Panc1 (cell line): ENCODE data around the gene SIGMAR1. TPM values are rescaled to one million over a fixed set of nuclear protein-coding genes. Genes with fewer than 3 reads are reported as not detected.

Source experiments
- ATAC-seq: fragments of 200-7000 bp; cut with Tn5 transposase; 2 replicates; pipeline ENCODE4 v1.9.1; 2020; ENCODE audit warnings: mild to moderate bottlenecking, moderate library complexity
- BruUV-seq: library from RNA; stranded (reverse); fragments of 400-500 nt; replicated peaks from 2 replicates; lab custom pipeline; 2021; lab: Mats Ljungman, UMichigan
- CTCF ChIA-PET: fragments of 300-600 bp; sonication (Branson Sonifier 250); formaldehyde crosslinking; loops from one replicate; lab custom pipeline; 2022; ENCODE audit warnings: antibody characterized with exemption; lab: Charles Lee
- POLR2A ChIA-PET: fragments of 300-600 bp; sonication (Branson Sonifier 250); formaldehyde crosslinking; loops from one replicate; lab custom pipeline; 2022; ENCODE audit warnings: antibody characterized with exemption; lab: Charles Lee
- DNase-seq: peaks from one replicate; pipeline ENCODE4 v3.0.0-alpha.2; 2010; ENCODE audit warnings: low read depth, low spot score
- H3K27ac ChIP-seq: 2 replicates; pipeline ENCODE4 v1.5.1; 2011; ENCODE audit warnings: mild to moderate bottlenecking, low read length, inconsistent platforms
- H3K27me3 ChIP-seq: fragments of 200-500 bp; sonication (Bioruptor generic); 2 replicates; pipeline ENCODE4 v1.6.0; 2014; ENCODE audit warnings: low read length, inconsistent platforms; ENCODE audit not compliant: control insufficient read depth, insufficient read depth
- H3K36me3 ChIP-seq: fragments of 200-500 bp; sonication (Bioruptor generic); 2 replicates; pipeline ENCODE4 v1.5.1; 2014; ENCODE audit warnings: inconsistent platforms, mild to moderate bottlenecking, low read length, moderate library complexity; ENCODE audit not compliant: control insufficient read depth, insufficient read depth
- H3K4me1 ChIP-seq: 2 replicates; pipeline ENCODE4 v1.5.1; 2011; ENCODE audit warnings: inconsistent platforms, mild to moderate bottlenecking, low read length, moderate library complexity; ENCODE audit not compliant: control insufficient read depth, insufficient read depth
- H3K4me3 ChIP-seq, 2 experiments: 2 replicates each; pipeline ENCODE4 v1.5.1; 2011 to 2012; ENCODE audit warnings: low read depth in 2 of 2, low read length in 2 of 2, mild to moderate bottlenecking in 2 of 2, inconsistent platforms in 1 of 2, moderate library complexity in 1 of 2
- H3K9me3 ChIP-seq: fragments of 200-500 bp; sonication (Bioruptor generic); 2 replicates; pipeline ENCODE4 v1.5.1; 2014; ENCODE audit warnings: low read depth, mild to moderate bottlenecking, inconsistent platforms, low read length, moderate library complexity; ENCODE audit not compliant: control insufficient read depth, insufficient read depth
- CTCF ChIP-seq: fragments of 450-650 bp; IDR thresholded peaks from 2 replicates; pipeline ENCODE4 v1.5.1; 2017; ENCODE audit warnings: mild to moderate bottlenecking
- POLR2AphosphoS5 ChIP-seq: IDR thresholded peaks from 2 replicates; pipeline ENCODE4 v1.6.1; 2012; ENCODE audit warnings: mild to moderate bottlenecking, low read depth, low read length, moderate library complexity
- REST ChIP-seq, 2 experiments: IDR thresholded peaks; 2 replicates each; pipeline ENCODE4 v1.6.1; 2011 to 2012; ENCODE audit warnings: low read depth in 2 of 2, control low read depth in 1 of 2, low read length in 1 of 2, mild to moderate bottlenecking in 1 of 2, moderate library complexity in 1 of 2; ENCODE audit not compliant: insufficient read depth in 1 of 2
- SIN3A ChIP-seq: IDR thresholded peaks from 2 replicates; pipeline ENCODE4 v1.6.1; 2012; ENCODE audit warnings: low read depth, mild to moderate bottlenecking, low read length, moderate library complexity, borderline replicate concordance; ENCODE audit not compliant: insufficient read depth
- TCF7L2 ChIP-seq: IDR thresholded peaks from 2 replicates; pipeline ENCODE4 v1.6.1; 2011; ENCODE audit warnings: mild to moderate bottlenecking, low read depth, low read length, inconsistent platforms
- in situ Hi-C: cut with HindIII; loops from 2 replicates; pipeline ENCODE4 v1.10.0; 2016; ENCODE audit warnings: low sequenced_read_pairs, low pct_unique_long_range_greater_than_20kb
- intact Hi-C: fragments of 100-400 bp; cut with micrococcal nuclease; formaldehyde crosslinking; loops from one replicate; pipeline ENCODE4 v1.10.0; 2022; ENCODE audit not compliant: unreplicated experiment
- total RNA-seq: library from RNA; stranded (reverse); gene quantifications from one replicate; pipeline ENCODE4 v1.2.1, GENCODE V29; 2021; ENCODE audit not compliant: unreplicated experiment

The SIGMAR1 gene
- total RNA-seq, 1 experiment from 2014 or later: 131 TPM

- intact Hi-C loops: no loop called here
- no peak for ATAC-seq
These were observed 8.1 kb downstream of the SIGMAR1 start for GRCh38 chr9:34629491-34629808.

GRCh38 chr9:34628656-34629490 is 8.7 kb downstream of the SIGMAR1 start, which contains the start of gene ARID3C:
ARID3C (minus strand) TSS chr9:34629066; CDS start chr9:34628014, 1,052 bp downstream.
- ChIA-PET CTCF (no interaction called here), POLR2A (interaction anchor here (0.6 to 1.1 kb wide), 2 partner anchors 9 to 487 kb away, joined by 4 read pairs; partner anchors contain the start of genes ATOSB and DCTN3)
- peak within 1 kb of the TSS; percentile 39 to 54 for H3K4me3 ChIP-seq
- H3K4me1 ChIP-seq: peaks cover 3% of the 10 kb centered on the region; the same call in 1 of the 2 replicates
- no peak for TF ChIP-seq REST (IDR thresholded peaks at IDR 0.05; ENCODE audit: insufficient read depth in 1 of 2, low read depth in 2 of 2, low read length in 1 of 2)
- TF ChIP-seq CTCF: no peak
- TF ChIP-seq SIN3A: no peak
- no peak for TF ChIP-seq TCF7L2
- TF ChIP-seq POLR2AphosphoS5: no peak
- ATAC-seq: peak; percentile 85
- DNase-seq: no peak
- no peaks in the 10 kb centered on the region for H3K9me3 ChIP-seq
- intact Hi-C loops: no loop called here
- H3K27me3 ChIP-seq: peaks cover 13% of the 10 kb centered on the region
- no TSS peak for BruUV-seq
- in situ Hi-C loops: no loop called here
- H3K36me3 ChIP-seq: no peaks in the 10 kb centered on the region
- H3K27ac ChIP-seq: no peak within 1 kb of the TSS

More at GRCh38 chr9:34629491-34629808, 8.1 kb downstream of the SIGMAR1 start:
- DNase-seq: no peak
- Histone ChIP-seq H3K27ac (no peak overlapping the region), H3K36me3 (no peaks in the 10 kb centered on the region), H3K9me3 (no peaks in the 10 kb centered on the region), H3K27me3 (peaks cover 13% of the 10 kb centered on the region), H3K4me1 (peaks cover 3% of the 10 kb centered on the region; the same call in 1 of the 2 replicates), H3K4me3 (peak overlapping the region; percentile 39 to 54)
- POLR2A ChIA-PET: interaction anchor here (1.1 kb wide), 1 partner anchor 9 kb away, joined by 4 read pairs; the partner anchor contains the start of gene DCTN3
- TF ChIP-seq SIN3A (no peak), POLR2AphosphoS5 (no peak)
- CTCF ChIA-PET: interaction anchor here (0.6 to 1.0 kb wide), 2 partner anchors 18 to 603 kb away, joined by 3 read pairs; no protein-coding TSS in a partner anchor
- in situ Hi-C loops: no loop called here
- no TSS peak for BruUV-seq
